ENCODE measurements around the gene CEND1.

The CEND1 gene

GRCh38 chr11:762421-763072, 27.3 kb downstream of the CEND1 start:
- no peak for DNase-seq (ENCODE audit: low spot score)
- in situ Hi-C loops (cut with MboI; ENCODE audit: low sequenced_read_pairs, unreplicated experiment), result no loop called here
- TF ChIP-seq CTCF (IDR thresholded peaks at IDR 0.05; ENCODE audit: borderline replicate concordance, control extremely low read depth, extremely low read depth, insufficient read depth, missing control alignments), result no peak

DNA sequence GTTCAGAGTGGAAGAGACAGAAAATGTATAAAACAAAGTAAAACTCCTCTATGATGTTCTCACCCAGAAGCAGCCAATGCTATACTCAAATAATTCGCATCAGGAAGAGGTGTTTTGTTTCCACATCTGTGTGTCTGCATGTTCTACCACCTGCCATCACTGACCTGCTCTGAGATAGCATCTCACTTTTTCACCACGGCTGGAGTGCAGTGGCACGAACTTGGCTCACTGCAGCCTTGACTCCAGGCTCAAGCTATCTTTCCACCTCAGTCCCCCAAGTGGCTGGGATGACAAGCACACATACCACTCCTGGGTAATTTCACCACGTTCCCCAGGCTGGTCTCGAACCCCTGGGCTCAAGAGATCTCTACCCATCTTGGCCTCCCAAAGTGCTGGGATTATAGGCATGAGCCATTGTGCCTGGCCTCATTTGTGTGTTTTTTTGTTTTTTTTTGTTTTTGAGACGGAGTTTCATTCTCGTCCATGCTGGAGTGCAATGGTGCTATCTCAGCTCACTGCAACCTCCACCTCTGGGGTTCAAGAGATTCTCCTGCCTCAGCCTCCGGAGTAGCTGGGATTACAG, 28.3 kb downstream of the CEND1 start:
- in situ Hi-C loops (cut with MboI; ENCODE audit: low sequenced_read_pairs, unreplicated experiment), result no loop called here

GRCh38 chr11:760236-760635, 29.7 kb downstream of the CEND1 start:
- in situ Hi-C loops (cut with MboI; ENCODE audit: low sequenced_read_pairs, unreplicated experiment), result no loop called here
- no peak for DNase-seq (ENCODE audit: low spot score)

More for the DNA sequence above, 28.3 kb downstream of the CEND1 start:
- no peak for DNase-seq (ENCODE audit: low spot score)
- no peak for TF ChIP-seq CTCF (IDR thresholded peaks at IDR 0.05; ENCODE audit: borderline replicate concordance, control extremely low read depth, extremely low read depth, insufficient read depth, missing control alignments)

DNA sequence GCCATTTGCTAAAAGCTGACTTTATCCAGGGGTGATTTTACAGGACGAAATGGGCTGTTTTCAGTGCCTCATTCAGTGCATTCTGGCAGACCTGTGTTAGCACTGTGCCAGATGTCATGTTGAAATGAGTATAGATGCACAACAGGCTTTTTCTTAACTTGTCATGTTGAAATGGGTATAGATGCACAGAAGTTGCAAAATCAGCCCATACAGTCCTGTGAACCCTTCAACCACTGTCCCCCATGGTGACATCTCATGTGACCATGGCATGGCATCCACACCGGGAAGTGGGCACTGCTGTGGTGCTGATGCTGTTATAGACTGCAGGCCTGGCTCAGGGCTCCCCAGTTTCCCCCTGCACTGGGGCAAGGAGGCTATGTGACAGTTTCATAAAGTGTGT, 40.2 kb downstream of the CEND1 start:
- DNase-seq (ENCODE audit: low spot score), result no peak
- in situ Hi-C loops (cut with MboI; ENCODE audit: low sequenced_read_pairs, unreplicated experiment), result no loop called here
- no peak for TF ChIP-seq CTCF (IDR thresholded peaks at IDR 0.05; ENCODE audit: borderline replicate concordance, control extremely low read depth, extremely low read depth, insufficient read depth, missing control alignments)

More at GRCh38 chr11:760236-760635, 29.7 kb downstream of the CEND1 start:
- TF ChIP-seq CTCF (IDR thresholded peaks at IDR 0.05; ENCODE audit: borderline replicate concordance, control extremely low read depth, extremely low read depth, insufficient read depth, missing control alignments), result no peak

DNA sequence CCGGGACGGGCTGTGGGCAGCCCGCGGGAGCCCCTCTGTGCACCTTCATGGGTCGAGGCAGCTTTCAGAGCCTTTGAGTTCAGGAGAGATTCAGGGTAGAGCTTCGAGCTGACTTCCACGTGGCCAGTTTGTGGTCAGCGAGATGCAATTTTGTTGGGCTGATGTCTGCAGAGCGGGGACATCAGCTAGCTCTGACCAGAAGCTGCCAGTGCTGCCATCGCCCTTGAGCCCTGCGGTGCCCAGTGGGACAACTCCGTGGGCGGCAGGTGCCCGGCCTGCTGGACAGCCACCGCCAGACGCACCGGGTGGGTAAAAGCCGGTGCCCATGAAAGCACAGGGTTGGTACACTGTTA, 41.9 kb downstream of the CEND1 start:
- DNase-seq (ENCODE audit: low spot score), result peak; percentile 48
- TF ChIP-seq CTCF (IDR thresholded peaks at IDR 0.05; ENCODE audit: borderline replicate concordance, control extremely low read depth, extremely low read depth, insufficient read depth, missing control alignments), result no peak
- in situ Hi-C loops (cut with MboI; ENCODE audit: low sequenced_read_pairs, unreplicated experiment), result no loop called here

GRCh38 chr11:747158-748006, 42.5 kb downstream of the CEND1 start, which contains the start of gene TALDO1:
Gene TALDO1, plus strand, starts transcription at chr11:747464. Its CDS starts 18 bp downstream, at chr11:747482.
- DNase-seq (ENCODE audit: low spot score), result peak; percentile 98
- TF ChIP-seq CTCF (IDR thresholded peaks at IDR 0.05; ENCODE audit: borderline replicate concordance, control extremely low read depth, extremely low read depth, insufficient read depth, missing control alignments), result peak; percentile 34
- in situ Hi-C loops (cut with MboI; ENCODE audit: low sequenced_read_pairs, unreplicated experiment), result no loop called here
